Hepatocyte (in vitro differentiated cells): ENCODE results near the gene AP4S1. TPM values are rescaled to one million over a fixed set of nuclear protein-coding genes. Genes with fewer than 3 reads are reported as not detected.

Experiments used
- DNase-seq: peaks from one replicate; pipeline ENCODE4 v3.0.0-alpha.2; 2016; ENCODE audit warnings: low spot score
- H2AFZ ChIP-seq: fragments of 200-600 bp; sonication (generic); 2 replicates; pipeline ENCODE4 v1.6.0; 2016; ENCODE audit warnings: antibody characterized with exemption, mild to moderate bottlenecking
- H3K27ac ChIP-seq: fragments of 200-600 bp; sonication (generic); 2 replicates; pipeline ENCODE4 v1.5.1; 2016; ENCODE audit warnings: mild to moderate bottlenecking
- H3K27me3 ChIP-seq: fragments of 200-600 bp; sonication (generic); 2 replicates; pipeline ENCODE4 v1.6.1; 2016
- H3K36me3 ChIP-seq: fragments of 200-600 bp; sonication (generic); replicated peaks from 2 replicates; pipeline ENCODE4 v1.5.1; 2016; ENCODE audit warnings: low read depth; ENCODE audit not compliant: insufficient read depth
- H3K4me1 ChIP-seq: fragments of 200-600 bp; sonication (generic); 2 replicates; pipeline ENCODE4 v1.5.1; 2016; ENCODE audit warnings: mild to moderate bottlenecking, moderate library complexity; ENCODE audit not compliant: insufficient read depth
- H3K4me2 ChIP-seq: fragments of 200-600 bp; sonication (generic); 2 replicates; pipeline ENCODE4 v1.6.0; 2016
- H3K4me3 ChIP-seq: fragments of 200-600 bp; sonication (generic); 2 replicates; pipeline ENCODE4 v1.5.1; 2016; ENCODE audit warnings: mild to moderate bottlenecking
- H3K79me2 ChIP-seq: fragments of 200-600 bp; sonication (generic); 2 replicates; pipeline ENCODE4 v1.6.0; 2017; ENCODE audit warnings: mild to moderate bottlenecking
- H3K9me2 ChIP-seq: fragments of 200-600 bp; sonication (generic); replicated peaks from 2 replicates; pipeline ENCODE4 v1.6.0; 2017; ENCODE audit warnings: mild to moderate bottlenecking; ENCODE audit not compliant: insufficient read depth
- H3K9me3 ChIP-seq: fragments of 200-600 bp; sonication (generic); 2 replicates; pipeline ENCODE4 v1.5.1; 2016; ENCODE audit warnings: low read depth, mild to moderate bottlenecking
- H4K20me1 ChIP-seq: fragments of 200-600 bp; sonication (generic); 2 replicates; pipeline ENCODE4 v1.6.0; 2016; ENCODE audit warnings: mild to moderate bottlenecking; ENCODE audit not compliant: insufficient read depth, poor library complexity, severe bottlenecking
- EZH2 ChIP-seq: fragments of 200-600 bp; sonication (generic); IDR thresholded peaks from 2 replicates; pipeline ENCODE4 v1.6.1; 2016; ENCODE audit warnings: antibody characterized with exemption, mild to moderate bottlenecking, borderline replicate concordance
- EZH2phosphoT487 ChIP-seq: fragments of 200-600 bp; sonication (generic); IDR thresholded peaks from one replicate; pipeline ENCODE4 v1.6.1; 2018; ENCODE audit warnings: antibody characterized with exemption, mild to moderate bottlenecking, low read depth, moderate library complexity; ENCODE audit not compliant: unreplicated experiment, severe bottlenecking
- WGBS: methylation state at CpG from one replicate; pipeline ENCODE4 v1.1.6; 2016; ENCODE audit warnings: low lambda C conversion rate; ENCODE audit errors: missing lambda C conversion rate; 5-methylcytosine and 5-hydroxymethylcytosine counted together
- polyA plus RNA-seq: library from polyadenylated mRNA; unstranded; fragments of >200 nt; fragmentation: Nextera tagmentation; extraction: Ambion mirVana; gene quantifications from 2 replicates; pipeline ENCODE4 v1.2.1, GENCODE V29; 2016
- total RNA-seq: library from RNA; depleted of rRNA; stranded (reverse); fragments of >200 nt; gene quantifications from 2 replicates; pipeline ENCODE4 v1.2.3, GENCODE V29; 2014
- TF ChIP-seq, protein P1 (sequence below): fragments of 200-600 bp; sonication (generic); IDR thresholded peaks from 2 replicates; pipeline ENCODE4 v1.5.1; 2016; ENCODE audit warnings: antibody characterized with exemption, mild to moderate bottlenecking; ENCODE audit not compliant: poor library complexity

AP4S1 gene
- total and polyA plus RNA-seq, 2 experiments from 2014 or later = 5.2 to 14.0 TPM

DNA sequence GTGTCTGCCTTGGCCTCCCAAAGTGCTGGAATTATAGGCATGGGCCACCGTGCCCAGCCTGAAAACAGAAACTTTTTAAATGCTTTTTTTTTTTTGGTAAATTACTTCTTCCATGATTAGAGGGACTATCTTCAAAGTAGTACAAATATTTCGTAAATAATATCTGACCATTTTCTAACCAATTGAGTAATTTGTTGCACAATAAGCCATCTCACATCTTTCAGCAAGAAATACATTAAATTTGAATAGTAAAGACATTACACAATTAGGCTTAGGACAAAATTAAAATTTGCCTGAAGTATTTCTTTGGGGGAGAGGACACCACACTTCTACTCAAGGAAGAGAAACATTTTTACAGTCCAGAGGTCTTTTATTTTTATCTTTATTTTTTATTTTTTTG is 85.4 kb downstream of the AP4S1 start:
- no peaks in the 10 kb centered on the region for H3K9me3 ChIP-seq
- H3K4me3 ChIP-seq = no peak overlapping the region
- no peak overlapping the region for H3K27ac ChIP-seq
- H4K20me1 ChIP-seq = no peaks in the 10 kb centered on the region
- TF ChIP-seq, protein P1, sequence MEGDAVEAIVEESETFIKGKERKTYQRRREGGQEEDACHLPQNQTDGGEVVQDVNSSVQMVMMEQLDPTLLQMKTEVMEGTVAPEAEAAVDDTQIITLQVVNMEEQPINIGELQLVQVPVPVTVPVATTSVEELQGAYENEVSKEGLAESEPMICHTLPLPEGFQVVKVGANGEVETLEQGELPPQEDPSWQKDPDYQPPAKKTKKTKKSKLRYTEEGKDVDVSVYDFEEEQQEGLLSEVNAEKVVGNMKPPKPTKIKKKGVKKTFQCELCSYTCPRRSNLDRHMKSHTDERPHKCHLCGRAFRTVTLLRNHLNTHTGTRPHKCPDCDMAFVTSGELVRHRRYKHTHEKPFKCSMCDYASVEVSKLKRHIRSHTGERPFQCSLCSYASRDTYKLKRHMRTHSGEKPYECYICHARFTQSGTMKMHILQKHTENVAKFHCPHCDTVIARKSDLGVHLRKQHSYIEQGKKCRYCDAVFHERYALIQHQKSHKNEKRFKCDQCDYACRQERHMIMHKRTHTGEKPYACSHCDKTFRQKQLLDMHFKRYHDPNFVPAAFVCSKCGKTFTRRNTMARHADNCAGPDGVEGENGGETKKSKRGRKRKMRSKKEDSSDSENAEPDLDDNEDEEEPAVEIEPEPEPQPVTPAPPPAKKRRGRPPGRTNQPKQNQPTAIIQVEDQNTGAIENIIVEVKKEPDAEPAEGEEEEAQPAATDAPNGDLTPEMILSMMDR = no peak
- TF ChIP-seq EZH2 (no peak), EZH2phosphoT487 (no peak)
- no peaks in the 10 kb centered on the region for H3K9me2 ChIP-seq
- H2AFZ ChIP-seq = no peak overlapping the region
- no peaks in the 10 kb centered on the region for H3K27me3 ChIP-seq
- H3K4me2 ChIP-seq = no peak overlapping the region
- WGBS = 92% methylated on average over 2 of the region's 2 CpGs
- no peaks in the 10 kb centered on the region for H3K4me1 ChIP-seq
- no peaks in the 10 kb centered on the region for H3K79me2 ChIP-seq
- peaks cover 3% of the 10 kb centered on the region for H3K36me3 ChIP-seq
- no peak for DNase-seq

DNA sequence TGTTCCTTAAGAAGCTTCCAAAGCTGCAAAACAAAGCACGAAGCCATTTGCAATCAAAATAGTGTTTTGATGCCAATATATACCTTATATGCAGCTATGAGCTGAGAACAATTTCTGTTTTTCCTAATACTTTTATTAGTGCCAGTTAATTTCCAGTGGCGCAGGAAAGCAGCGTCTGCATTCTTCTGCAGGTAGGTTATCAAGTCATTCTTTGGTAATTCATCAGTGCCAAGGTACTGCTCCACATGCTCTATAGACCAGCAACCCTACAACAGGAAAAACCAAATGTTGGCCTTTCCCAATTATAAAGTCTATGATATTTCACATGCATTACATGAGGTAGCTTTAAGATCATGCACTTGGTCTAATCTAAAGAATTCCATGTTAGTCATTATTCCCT is 88.3 kb downstream of the AP4S1 start:
- Histone ChIP-seq H2AFZ (no peak overlapping the region), H3K9me3 (no peaks in the 10 kb centered on the region), H3K79me2 (no peaks in the 10 kb centered on the region), H4K20me1 (no peaks in the 10 kb centered on the region), H3K4me2 (no peak overlapping the region), H3K4me3 (no peak overlapping the region), H3K27me3 (no peaks in the 10 kb centered on the region), H3K27ac (no peak overlapping the region), H3K36me3 (peaks cover 3% of the 10 kb centered on the region), H3K4me1 (no peaks in the 10 kb centered on the region), H3K9me2 (no peaks in the 10 kb centered on the region)
- no peak for DNase-seq
- TF ChIP-seq EZH2phosphoT487 (no peak), EZH2 (no peak)
- TF ChIP-seq, protein P1 = no peak
- WGBS = 96% methylated on average over 3 of the region's 3 CpGs

DNA sequence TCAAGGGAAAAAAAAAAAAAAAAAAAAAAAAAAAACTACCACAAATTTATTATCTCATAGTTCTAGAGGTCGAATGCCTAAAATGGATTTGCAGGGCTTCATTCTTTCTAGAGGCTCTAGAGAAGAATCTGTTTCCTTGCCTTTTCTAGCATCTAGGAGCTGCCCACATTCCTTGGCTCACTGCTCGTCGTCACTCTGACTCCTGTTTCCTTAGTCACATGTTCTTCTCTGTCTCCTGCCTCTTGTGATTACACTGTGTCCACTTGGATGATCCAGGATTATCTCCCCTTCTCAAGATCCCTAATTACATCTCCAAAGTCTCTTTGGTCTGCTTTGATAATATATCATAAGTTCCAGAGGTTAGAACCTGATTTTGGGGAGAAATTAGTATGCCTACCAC is 93.4 kb downstream of the AP4S1 start:
- no peaks in the 10 kb centered on the region for H4K20me1 ChIP-seq
- H3K4me2 ChIP-seq = no peak overlapping the region
- DNase-seq = no peak
- H3K27me3 ChIP-seq = no peaks in the 10 kb centered on the region
- WGBS = 88% methylated on average over 3 of the region's 3 CpGs
- peaks cover 12% of the 10 kb centered on the region for H3K36me3 ChIP-seq
- peaks cover 2% of the 10 kb centered on the region for H3K79me2 ChIP-seq
- H3K4me1 ChIP-seq = no peaks in the 10 kb centered on the region
- no peaks in the 10 kb centered on the region for H3K9me2 ChIP-seq
- H3K9me3 ChIP-seq = no peaks in the 10 kb centered on the region
- TF ChIP-seq EZH2phosphoT487 (no peak), EZH2 (no peak)
- TF ChIP-seq, protein P1 = no peak
- H3K4me3 ChIP-seq = no peak overlapping the region
- no peak overlapping the region for H3K27ac ChIP-seq
- H2AFZ ChIP-seq = no peak overlapping the region
